Endothelial cell of umbilical vein (primary cell): ENCODE measurements around the gene PARD3B.

Experiments
- CTCF ChIP-seq, 2 donors: IDR thresholded peaks; 1 replicate in 1 of 2; 2 replicates in 1 of 2; pipeline ENCODE4 v1.5.1; 2011; ENCODE audit warnings: low read length in 2 of 2, mild to moderate bottlenecking in 2 of 2, moderate library complexity in 2 of 2, control low read depth in 1 of 2, inconsistent platforms in 1 of 2, low read depth in 1 of 2; ENCODE audit not compliant: insufficient read depth in 1 of 2; ENCODE audit errors: extremely low read depth in 1 of 2
- POLR2AphosphoS5 ChIP-seq: IDR thresholded peaks from 2 replicates; pipeline ENCODE4 v1.6.1; 2012; ENCODE audit warnings: low read depth, mild to moderate bottlenecking, control low read depth, low read length, moderate library complexity; ENCODE audit not compliant: insufficient read depth

- no peak for TF ChIP-seq CTCF (IDR thresholded peaks at IDR 0.05; ENCODE audit: extremely low read depth in 1 of 2, insufficient read depth in 1 of 2, low read depth in 1 of 2, low read length in 2 of 2)
- no peak for TF ChIP-seq POLR2AphosphoS5
Observed at GRCh38 chr2:204654669-204655068, 109.4 kb downstream of the PARD3B start.
